ENCODE measurements around the gene GLT6D1.

- no peak for TF ChIP-seq CTCF (IDR thresholded peaks at IDR 0.05)
- no peak for TF ChIP-seq POLR2AphosphoS5 (IDR thresholded peaks at IDR 0.05)
- TF ChIP-seq POLR2A (IDR thresholded peaks at IDR 0.05), result no peak
Measured at GRCh38 chr9:135574331-135574730, 65.0 kb downstream of the GLT6D1 start.

Measured in transverse colon (tissue), 4 donors.